ENCODE results near the gene ME3.
A peak's percentile ranks its signal among the peaks of the same experiment; 100 is the strongest.
"Not testable (repeated sequence)": the region's sequence is repeated elsewhere in the genome, so short reads cannot be mapped to it uniquely, and the experiment has no call there.

Gene ME3

DNA sequence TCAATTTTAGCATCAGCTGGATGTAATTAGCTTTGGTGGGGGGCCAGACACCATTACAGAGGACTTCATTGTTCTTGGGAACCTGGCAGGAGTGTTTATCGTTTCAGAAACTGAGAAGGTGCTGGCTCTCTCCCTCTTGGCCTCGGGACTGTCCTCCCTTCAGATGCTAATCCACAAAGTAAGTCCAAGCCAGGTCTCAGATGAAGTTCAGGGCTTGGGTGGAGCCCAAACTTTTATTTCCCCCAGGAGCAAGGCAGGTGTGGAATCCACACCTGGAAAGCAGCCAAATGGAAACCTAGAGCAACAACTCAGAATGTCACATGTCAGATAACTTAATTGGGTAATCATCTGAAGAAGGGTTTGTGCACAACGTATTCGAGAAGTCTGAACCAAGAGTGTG lies 119.2 kb downstream of the ME3 start:
- no peak for DNase-seq

DNA sequence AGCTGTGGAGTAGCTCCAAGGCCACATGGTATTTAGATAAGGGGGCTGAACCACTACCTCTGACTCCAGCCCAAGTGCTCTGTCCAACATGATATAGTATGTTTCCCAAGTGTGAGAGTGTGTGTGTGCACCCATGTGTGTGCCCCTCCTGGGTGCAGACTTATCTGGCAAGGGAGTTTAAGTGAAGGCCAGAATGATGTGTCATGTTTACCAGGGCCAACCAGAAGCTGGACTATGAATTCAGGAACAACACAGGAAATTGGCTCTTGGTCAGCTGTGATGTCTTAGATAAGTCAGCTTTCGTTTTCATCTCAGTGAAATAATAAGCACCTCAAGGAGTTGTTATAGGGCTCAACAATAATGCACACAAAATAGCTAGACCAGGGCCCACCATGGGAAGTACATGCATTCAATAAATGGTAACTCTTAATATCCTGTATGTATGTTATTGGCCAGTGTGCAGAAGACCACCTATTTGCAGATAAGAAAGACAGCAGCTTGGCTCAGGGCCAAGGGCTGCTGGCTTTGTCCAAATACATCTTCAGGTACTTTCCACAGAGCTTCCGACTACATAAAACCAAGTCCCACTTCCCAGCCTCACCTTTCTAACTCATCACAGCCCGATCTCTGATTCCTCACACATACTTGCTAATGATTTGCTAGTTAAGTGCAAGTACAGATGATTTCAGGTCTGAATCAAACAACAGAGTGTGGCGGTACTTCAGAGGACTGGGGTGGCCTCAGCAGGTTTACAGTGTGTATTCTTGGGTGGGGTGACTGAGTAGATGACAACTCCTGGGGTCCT lies 120.9 kb downstream of the ME3 start:
- peak; percentile 85 for DNase-seq

DNA sequence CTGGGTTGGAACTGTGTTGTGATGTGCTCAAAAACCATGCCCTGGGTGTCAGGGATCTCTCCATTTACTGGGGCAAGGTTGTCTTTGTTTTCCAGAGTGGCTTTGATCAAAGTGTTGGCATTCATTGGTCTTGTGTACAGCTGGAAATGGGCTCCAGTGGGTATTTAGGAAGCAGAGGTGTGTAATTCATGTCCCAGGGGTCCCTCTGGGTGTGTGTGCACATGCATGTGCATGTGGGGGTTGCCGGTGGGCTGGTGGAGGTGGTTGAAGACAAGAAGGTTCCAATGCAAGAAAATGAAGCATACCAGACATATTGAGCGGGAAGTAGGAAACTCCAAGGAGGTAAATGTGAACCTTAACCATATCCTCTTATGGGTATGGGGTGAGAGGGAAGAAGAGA lies 121.7 kb downstream of the ME3 start:
- DNase-seq, result no peak

DNA sequence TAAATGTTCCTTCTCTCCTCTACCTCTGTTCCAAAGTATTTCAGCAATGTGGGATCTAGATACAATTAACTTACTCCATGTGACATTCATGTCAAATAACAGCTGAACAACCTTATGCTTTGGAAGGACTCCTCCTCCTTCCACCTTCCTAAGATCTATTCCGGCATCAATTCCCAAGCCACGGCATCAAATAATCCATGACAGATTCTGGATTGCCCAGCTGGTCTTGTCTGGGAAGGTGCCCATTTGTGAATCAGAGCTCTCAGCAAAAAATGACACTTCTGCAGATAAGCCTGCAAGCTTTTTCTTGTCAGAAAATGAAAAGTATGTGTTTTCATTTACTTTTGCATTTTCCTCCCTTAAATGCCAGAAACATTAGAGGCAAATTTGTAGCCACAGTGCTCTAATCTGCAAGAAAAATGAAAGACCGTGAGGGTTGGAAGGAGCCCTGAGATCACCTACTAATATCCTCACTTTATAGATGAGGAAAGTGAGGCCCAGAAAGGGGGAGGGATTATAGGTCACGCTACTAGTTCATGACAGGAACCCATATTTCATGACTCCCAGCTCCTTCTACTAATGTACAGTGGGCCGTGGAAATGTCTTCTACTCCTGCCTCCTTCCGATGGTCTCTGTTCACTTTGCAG lies 124.0 kb downstream of the ME3 start:
- DNase-seq, result peak; percentile 62

DNA sequence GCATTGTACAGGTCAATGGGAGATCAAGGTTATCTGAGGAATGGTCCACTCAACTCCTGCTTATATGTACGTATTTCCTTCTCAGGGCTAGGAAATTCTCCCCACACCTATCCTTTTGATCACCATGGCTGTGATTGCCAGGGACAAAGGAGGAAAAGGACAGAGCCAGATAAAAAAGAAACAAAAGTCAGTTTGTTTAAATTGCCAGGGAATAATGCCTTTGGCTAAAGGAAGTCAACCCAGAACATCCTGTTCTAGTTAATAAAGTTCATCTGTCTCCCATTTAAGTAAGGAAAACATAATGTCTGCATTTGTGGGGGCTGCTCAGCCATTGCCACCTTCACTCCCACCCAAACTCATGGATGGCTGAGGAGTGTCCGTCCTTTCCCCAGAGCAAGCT lies 124.7 kb downstream of the ME3 start:
- DNase-seq, result no peak

DNA sequence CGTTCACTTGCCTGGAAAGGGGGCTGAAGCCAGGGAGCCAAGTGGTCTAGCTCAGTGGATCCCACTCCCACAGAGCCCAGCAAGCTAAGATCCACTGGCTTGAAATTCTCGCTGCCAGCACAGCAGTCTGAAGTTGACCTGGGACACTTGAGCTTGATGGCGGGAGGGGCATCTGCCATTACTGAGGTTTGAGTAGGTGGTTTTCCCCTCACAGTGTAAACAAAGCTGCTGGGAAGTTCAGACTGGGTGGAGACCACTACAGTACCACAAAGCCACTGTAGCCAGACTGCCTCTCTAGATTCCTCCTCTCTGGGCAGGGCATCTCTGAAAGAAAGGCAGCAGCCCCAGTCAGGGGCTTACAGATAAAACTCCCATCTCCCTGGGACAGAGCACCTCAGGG lies 131.1 kb downstream of the ME3 start:
- DNase-seq, result not testable (repeated sequence)

DNA sequence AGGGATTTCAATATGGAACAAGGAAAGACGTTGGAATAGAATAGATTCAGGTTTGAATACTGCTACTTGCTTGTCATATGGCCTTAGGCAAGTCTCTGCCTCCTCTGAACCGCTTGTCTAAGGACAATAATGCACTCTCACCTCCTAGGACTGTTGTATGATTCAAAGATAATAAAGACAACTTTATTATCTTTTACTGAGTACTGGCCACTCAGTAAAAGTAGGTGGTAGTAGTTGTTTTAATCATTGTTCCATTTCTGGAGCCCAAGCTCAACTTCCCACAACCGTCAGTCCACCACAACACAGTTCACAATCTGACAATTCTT lies 134.2 kb downstream of the ME3 start:
- no peak for DNase-seq

DNA sequence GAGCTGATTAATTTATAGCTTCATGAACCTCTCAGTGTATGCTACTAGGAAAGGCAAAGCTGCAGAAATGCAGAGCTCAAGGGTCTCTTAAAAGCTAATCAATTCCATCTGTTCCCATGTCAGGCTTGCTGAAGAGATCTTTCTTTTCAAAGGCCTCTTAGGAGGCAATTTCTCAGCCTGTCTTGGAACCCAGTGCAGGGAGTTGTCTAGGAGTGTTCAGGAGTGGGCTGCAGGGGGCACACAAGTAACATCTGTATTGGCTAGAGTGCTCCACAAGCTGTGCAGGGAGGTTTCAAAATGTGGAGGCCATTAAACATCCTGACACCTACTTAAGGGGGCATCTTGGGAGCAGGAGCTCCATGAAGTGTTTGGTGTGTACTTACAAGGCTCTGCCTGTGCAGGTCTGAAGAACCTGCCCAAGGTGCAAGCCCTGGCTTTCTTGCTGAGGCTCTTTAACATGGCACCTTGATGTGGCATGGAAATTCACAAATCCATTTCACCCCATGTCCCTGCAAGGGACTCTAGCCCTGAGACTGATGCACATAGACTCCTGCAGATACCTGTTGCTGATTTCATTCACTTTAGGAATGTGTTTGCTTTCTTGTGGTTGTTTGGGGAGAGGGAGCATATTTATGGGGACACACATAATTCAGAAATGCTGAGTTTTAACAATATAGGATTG lies 134.7 kb downstream of the ME3 start:
- DNase-seq, result peak; percentile 52

DNA sequence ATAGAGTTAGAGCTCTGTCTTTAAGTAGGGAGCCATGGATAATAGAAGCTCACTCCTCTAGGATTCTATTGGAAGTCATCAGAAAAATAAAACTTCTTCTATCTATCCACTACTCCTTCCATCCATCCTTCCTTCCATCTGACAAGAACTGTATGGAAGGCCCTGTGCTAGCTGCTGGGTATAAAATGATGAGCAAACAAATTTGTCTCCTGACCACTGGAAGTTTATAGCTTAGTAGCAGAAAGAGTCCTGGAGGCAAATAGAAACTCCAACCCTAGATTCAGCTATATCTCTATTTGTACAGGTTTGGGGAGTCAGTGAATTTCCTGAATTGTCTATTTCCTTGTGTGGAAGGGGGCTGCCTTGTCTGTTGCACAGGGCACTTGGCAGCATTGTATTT lies 136.6 kb downstream of the ME3 start:
- no peak for DNase-seq

DNA sequence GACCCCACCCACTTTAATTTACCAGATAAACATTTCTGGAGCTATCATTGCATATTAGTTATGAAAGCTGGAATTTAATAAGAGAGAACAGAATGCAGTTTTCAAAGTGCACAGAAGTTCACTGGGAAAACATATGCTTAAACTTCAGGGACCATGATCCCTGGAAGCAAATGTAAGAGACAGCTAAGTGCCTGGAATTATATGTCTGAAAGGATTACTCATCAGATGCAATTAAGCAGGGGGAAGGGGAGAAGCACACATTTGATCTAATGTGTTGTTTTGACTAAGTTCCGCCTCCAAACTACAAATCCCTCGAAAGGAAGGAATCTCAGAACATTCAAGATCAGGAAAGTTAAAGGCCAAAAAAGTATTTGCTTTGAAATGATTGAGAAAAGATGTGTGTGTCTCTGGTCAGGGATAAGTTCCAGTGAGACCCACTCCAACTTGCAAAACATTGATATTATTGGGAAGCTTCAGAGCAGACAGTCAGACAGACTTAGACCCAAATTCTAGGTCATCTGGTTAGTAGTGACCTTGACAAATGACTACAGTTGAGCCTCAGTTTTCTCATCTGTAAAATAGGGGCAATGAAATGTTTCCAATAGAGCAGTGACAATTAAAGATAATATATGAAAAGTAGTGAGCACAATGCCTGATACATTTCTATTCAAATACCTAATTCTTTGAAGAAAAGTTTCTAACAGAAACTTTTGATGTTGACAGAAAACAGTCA lies 147.6 kb downstream of the ME3 start:
- DNase-seq, result peak; percentile 81

DNA sequence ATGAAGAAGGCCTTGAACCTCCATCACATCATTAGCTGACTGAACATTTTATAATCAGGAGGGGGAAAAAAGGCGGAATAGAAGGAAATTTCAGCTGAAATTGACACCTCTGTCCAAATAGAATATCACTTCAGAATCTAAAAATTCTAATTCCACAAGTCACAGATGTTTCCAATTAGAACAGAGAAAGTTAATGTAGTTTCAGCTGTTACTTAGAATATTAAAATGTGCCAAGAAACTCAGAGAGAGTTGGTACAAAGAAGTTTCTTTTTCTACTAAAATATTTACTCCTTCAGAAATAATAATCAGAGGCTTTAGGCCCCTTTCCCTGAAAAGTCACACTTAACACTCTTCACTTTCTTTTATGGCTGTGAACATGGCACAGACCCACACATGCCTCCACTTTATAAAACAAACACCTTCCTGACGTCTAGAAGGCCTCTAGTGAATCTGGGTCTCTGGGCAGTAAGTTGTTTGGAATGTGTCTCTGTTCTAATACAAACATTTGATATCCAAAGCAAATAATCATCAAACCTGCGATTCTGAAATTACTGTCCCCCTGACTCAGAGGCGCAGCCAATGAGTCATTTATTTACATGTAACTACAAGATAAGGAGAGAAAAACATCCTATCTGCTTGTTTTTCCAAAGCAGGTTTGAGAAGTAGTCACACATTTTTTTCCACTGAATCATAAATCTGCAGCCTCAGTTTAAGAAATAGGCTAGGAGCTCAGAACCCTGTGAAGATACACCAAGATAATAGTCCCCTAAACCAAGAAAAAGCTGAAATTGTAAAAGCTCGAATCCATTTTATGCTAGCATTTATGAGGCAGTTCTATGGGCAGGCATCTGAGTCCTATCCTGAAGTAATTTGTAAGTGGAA lies 148.4 kb downstream of the ME3 start:
- DNase-seq, result peak; percentile 88

DNA sequence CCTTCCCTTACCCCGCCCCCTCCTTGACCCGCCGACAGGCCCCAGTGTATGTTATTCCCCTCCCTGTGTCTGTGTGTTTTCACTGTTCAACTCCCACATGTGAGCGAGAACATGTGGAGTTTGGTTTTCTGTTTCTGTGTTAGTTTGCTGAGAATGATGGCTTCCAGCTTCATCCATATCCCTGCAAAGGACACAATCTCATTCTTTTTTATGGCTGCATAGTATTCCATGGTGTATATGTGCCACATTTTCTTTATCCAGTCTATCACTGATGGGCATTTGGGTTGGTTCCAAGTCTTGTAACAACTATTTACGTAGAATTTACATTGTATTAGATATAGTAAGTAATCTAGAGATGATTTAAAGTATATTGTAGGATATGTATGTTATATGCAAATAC lies 149.9 kb downstream of the ME3 start:
- DNase-seq, result not testable (repeated sequence)

DNA sequence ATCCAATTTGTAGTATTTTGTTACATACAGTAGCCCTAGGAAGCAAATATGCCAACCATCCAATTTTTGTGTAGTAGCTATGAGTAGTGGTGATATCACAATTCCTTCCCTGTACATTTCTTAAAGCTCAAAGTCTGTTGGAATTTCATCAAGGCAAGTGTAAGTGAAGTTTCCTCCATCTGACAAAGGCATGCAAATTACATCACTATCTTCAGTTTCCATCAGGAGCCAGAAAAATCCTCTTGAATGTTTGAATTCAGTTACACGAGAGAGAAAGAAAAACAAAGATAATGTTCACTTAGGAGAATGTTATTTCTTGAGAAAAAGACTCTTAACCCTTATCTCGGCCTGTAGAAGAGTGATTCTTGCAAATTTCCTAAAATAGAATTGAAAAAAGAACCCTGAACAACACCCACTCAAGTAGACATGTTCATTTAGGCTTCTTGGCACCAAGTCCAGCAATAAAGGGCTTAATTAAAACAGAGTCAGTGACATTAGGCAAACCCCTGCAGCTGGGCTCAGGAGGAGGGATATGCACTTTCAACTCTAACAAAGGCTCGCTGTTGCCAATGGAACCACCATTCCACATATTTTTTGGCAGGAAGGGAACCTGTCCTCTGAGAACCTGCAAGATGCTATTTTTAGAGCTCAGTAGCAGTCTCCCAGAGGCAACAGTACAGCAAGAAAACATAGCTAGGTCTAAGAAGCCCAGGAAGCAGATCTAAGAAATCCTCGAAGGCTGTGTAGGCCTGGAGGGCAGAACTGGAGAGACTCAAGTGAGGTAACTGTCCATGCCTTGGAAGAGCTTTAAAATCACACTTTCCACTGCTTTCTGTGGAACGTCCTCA lies 153.1 kb downstream of the ME3 start:
- peak; percentile 93 for DNase-seq

DNA sequence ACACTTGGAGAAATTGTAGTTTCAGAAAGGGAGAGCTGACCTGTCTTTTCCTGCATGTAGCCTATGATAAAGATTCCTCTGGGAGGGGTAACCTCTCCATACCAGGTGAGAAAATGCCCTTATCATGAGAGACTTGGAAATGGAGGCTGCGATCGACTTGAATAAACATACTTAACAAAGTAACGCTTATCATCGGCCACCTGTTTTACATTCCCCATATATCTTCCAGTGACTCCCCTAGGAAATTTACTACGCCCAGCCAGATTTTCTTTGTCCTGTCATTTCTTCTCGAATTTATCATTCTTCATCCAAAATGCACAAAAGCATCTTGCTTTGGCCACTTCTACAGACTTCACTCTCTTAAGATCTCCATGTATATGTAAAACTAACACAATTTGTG lies 154.2 kb downstream of the ME3 start:
- DNase-seq, result no peak

DNA sequence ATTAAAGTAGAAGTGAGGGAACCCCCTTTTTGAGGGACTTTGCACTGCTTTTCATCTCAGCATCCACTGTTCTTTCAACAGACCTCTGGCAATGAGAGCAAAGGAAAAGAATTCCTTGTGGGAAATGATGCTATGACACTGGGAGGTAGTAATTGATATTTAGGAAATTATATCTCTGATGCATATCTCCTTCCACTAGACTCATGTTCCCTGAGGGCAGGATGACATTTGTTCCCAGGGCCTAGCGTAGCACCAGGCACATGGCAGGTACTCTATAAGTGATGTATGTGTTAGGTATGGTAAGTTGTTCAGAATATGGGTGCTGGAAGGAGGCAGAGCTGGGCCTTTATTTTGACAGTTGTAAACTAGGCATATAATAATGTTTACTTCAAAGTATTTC lies 154.9 kb downstream of the ME3 start:
- DNase-seq, result no peak

DNA sequence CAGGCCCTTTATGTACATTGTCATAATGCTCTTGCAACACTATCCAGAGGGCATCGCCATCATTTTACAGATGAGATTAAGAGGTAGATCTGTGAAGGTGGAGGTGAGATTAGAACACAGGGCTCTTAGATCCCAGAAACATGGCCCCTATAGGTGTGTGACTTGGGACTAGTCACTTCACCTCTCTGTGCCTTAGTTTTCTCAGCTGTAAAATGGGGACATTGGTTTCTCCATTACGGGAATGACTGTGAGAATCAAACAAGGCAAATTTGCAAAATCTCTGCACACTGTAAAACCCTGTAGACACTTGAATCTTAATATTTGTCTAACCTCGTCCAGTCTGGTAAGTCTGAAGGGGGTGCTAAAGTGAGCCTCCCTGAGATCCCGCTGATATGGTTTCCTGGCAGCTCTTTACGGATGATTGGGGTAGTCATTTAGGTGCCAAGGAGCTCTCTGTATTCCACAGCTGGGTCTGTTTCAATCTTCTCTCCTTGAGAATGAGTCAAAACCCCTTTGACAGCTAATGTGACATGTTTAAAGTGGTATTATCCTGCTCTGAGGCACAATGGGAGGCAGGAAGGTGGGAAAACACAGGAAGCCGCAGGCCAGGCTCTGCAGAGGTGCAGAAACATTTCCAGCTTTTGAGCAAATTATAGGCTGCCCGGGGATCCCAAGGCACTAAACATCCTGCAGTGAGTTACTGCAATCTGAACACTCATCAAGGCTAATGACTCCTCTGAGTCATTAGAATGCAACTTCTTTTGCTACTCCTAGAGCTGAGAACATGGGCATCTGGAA lies 156.9 kb downstream of the ME3 start:
- DNase-seq, result peak; percentile 89

DNA sequence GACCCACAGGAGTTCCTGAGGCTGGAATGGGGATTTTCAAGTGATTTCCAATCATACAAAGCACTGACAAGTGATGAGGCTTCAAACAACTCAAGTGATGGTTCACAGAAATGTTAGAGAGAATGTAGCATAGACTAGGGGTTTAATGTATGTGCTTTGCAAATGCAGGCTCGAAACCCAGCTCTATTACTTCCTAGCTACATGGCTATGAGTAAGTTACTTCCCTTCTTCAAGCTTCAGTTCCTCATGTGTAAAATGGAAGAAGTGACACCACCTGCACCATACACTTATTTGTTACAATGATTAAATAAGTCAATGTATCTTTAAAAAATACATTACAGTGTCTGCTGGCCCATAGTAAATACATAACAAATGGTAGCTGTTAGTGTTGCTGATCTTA lies 158.0 kb downstream of the ME3 start:
- DNase-seq, result no peak

DNA sequence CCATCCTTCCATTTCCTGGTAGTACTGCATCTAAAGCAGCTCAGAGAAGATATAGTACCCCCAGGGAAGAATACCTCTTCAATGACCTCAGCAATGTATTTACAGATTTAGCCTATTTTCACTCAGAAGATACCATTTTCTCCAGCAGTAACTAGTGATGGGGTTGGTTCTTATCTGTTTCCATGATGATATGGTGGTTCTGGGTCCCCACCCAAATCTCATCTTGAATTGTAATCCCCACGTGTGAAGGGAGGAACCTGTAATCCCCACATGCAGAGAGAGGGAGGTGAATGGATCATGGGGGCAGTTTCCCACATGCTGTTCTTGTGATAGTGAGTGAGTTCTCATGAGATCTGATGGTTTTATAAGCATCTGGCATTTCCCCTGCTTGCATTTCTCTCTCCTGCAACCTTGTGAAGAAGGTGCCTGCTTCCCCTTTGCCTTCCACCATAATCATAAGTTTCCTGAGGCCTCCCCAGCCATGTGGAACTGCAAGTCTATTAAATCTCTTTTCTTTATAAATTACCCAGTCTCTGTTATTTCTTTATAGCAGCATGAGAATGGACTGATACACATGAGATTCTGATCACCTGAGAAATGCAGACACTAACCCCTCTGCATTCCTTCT lies 158.6 kb downstream of the ME3 start:
- DNase-seq, result no peak

DNA sequence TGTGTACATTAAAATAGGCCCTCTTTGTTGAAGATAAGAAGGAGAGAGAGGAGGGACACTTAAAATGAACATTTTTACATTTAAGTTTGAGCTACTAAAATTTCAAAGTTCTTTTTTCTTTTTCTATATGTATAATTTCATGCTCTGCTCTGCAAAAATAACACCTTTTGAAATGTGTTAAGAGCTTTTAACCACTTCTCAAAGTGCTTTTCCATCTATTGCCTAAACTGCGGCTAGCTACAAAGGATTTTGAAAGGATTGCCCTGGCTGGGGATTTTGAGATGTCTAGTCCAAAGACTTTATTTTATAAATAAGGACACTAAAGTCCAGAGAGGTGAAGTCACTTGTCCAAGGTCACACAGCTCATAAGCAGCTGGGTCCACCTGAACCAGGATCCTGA lies 159.3 kb downstream of the ME3 start:
- no peak for DNase-seq

DNA sequence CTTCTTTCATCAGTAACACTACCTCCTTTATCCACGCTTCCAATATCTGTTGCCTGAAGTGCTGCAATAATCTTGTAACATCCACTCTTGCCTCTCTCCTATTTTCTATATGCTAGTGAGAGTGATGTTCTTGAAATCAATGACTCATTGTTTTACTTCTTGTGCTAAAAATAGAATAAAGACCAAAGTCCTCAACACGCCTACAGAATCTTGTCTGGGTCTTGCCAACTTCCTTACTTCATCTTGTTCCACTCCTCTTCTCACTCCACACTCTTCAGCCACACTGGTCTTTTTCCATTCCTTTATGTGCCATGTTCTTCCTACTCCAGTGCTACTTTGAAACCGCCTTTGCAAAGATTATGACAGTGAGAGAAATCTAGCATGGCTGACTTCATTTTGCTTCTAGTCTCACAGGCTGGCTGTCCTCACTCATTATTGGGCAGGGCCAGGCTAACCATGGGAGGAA lies 161.3 kb downstream of the ME3 start:
- peak; percentile 81 for DNase-seq

Data from fibroblast of skin of scalp (primary cell).